GM10266 (cell line): ENCODE results near the gene MRPL18.

Experiments
- DNase-seq: peaks from one replicate; pipeline ENCODE4 v3.0.0; 2012; ENCODE audit errors: extremely low spot score
- TF ChIP-seq, protein P1 (sequence below): IDR thresholded peaks from 2 replicates; pipeline ENCODE4 v1.5.1; 2012; ENCODE audit warnings: mild to moderate bottlenecking, low read depth; ENCODE audit not compliant: control insufficient read depth, insufficient read depth; ENCODE audit errors: missing control alignments

The MRPL18 gene

DNA sequence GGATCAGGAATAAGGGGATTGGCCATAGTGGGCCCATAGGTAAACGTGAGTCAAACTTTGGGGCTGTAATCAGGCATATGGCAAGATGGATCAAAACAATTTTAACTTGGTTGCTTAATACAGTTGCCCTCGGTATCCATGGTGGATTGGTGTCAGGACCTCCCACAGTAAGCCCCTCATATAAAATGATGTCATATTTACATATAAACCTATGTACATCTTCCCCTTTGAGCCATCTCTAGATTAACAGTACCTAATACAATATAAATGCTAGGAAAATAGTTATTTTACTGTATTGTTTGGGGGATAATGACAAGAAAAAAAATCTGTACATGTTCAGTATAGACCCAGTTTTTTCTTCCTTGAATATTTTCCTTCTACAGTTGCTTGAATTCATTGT is 35.9 kb upstream of the MRPL18 start:
- no peak for DNase-seq
- TF ChIP-seq, protein P1, sequence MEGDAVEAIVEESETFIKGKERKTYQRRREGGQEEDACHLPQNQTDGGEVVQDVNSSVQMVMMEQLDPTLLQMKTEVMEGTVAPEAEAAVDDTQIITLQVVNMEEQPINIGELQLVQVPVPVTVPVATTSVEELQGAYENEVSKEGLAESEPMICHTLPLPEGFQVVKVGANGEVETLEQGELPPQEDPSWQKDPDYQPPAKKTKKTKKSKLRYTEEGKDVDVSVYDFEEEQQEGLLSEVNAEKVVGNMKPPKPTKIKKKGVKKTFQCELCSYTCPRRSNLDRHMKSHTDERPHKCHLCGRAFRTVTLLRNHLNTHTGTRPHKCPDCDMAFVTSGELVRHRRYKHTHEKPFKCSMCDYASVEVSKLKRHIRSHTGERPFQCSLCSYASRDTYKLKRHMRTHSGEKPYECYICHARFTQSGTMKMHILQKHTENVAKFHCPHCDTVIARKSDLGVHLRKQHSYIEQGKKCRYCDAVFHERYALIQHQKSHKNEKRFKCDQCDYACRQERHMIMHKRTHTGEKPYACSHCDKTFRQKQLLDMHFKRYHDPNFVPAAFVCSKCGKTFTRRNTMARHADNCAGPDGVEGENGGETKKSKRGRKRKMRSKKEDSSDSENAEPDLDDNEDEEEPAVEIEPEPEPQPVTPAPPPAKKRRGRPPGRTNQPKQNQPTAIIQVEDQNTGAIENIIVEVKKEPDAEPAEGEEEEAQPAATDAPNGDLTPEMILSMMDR: no peak

DNA sequence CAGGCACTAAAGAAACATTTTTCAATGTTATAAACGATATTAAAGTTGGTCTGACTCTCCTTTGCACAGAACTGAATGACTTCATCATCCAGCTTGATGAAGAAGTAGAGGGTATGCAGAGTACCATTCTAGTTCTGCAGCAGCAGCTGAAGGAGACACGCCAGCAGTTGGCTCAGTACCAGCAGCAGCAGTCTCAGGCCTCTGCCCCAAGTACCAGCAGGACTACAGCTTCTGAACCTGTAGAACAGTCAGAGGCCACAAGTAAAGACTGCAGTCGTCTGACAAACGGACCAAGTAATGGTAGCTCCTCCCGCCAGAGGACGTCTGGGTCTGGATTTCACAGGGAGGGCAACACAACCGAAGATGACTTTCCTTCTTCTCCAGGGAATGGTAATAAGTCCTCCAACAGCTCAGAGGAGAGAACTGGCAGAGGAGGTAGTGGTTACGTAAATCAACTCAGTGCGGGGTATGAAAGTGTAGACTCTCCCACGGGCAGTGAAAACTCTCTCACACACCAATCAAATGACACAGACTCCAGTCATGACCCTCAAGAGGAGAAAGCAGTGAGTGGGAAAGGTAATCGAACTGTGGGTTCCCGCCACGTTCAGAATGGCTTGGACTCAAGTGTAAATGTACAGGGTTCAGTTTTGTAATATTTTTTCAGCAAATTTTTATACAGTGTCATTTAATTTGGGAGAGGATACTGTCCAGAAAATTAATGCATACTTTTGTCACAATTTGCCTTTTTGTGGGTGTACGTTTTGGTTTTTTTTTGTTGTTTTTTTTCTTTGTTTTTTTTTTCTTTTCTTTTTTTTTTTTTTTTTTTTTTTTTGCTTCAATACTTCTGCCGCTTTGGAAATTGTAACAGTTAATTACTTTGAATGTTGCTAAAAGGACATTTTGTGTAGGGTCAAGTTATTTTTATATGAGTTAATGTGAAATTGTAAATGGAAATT is 35.0 kb upstream of the MRPL18 start:
- TF ChIP-seq, protein P1: no peak
- DNase-seq: no peak

GRCh38 chr6:159756508-159756907 is 33.8 kb upstream of the MRPL18 start:
- no peak for DNase-seq

GRCh38 chr6:159758031-159759001 is 32.0 kb upstream of the MRPL18 start:
- no peak for DNase-seq
- TF ChIP-seq, protein P1: no peak

More at GRCh38 chr6:159756508-159756907, 33.8 kb upstream of the MRPL18 start:
- TF ChIP-seq, protein P1: no peak

DNA sequence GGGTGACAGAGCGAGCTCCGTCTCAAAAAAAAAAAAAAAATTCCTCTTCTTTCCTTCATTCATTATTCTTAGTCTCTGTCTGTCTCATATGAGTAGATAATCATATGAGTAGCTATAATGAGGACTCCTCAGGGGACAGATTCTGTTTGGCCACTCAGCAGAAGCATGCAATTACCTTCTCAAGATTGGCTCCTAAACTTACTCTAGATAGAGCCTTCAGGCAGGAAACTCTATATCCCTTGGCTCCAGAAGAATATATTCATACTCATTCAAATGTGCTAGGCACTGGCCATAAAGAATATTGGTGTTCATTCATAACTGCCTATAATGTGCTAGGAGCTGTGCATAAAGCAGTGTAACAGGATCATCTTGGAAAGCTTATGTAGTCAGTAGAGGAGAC is 30.6 kb upstream of the MRPL18 start:
- DNase-seq: no peak
- TF ChIP-seq, protein P1: no peak

GRCh38 chr6:159760602-159761057 is 29.6 kb upstream of the MRPL18 start:
- TF ChIP-seq, protein P1: no peak
- DNase-seq: no peak
